ENCODE results near the gene CAV1.

CAV1 gene

GRCh38 chr7:116530107-116530820, 5.4 kb downstream of the CAV1 start:
- no peak overlapping the region for H3K4me3 ChIP-seq (ENCODE audit: low read length)
- no peak for TF ChIP-seq ZNF274 (IDR thresholded peaks at IDR 0.05; ENCODE audit: low read depth, low read length)

GRCh38 chr7:116532102-116532688, 7.4 kb downstream of the CAV1 start:
- no peak for TF ChIP-seq ZNF274 (IDR thresholded peaks at IDR 0.05; ENCODE audit: low read depth, low read length)
- H3K4me3 ChIP-seq (ENCODE audit: low read length) = no peak overlapping the region

- no peak overlapping the region for H3K4me3 ChIP-seq (ENCODE audit: low read length)
- TF ChIP-seq ZNF274 (IDR thresholded peaks at IDR 0.05; ENCODE audit: low read depth, low read length) = no peak
These were observed 10.0 kb downstream of the CAV1 start for GRCh38 chr7:116534790-116535189.

GRCh38 chr7:116535416-116535815, 10.6 kb downstream of the CAV1 start:
- no peak overlapping the region for H3K4me3 ChIP-seq (ENCODE audit: low read length)
- no peak for TF ChIP-seq ZNF274 (IDR thresholded peaks at IDR 0.05; ENCODE audit: low read depth, low read length)

- no peak overlapping the region for H3K4me3 ChIP-seq (ENCODE audit: low read length)
- no peak for TF ChIP-seq ZNF274 (IDR thresholded peaks at IDR 0.05; ENCODE audit: low read depth, low read length)
These were observed 13.3 kb downstream of the CAV1 start for GRCh38 chr7:116538138-116538537.

GRCh38 chr7:116539879-116540278, 15.0 kb downstream of the CAV1 start:
- no peak for TF ChIP-seq ZNF274 (IDR thresholded peaks at IDR 0.05; ENCODE audit: low read depth, low read length)
- H3K4me3 ChIP-seq (ENCODE audit: low read length) = no peak overlapping the region

GRCh38 chr7:116540743-116541142, 15.9 kb downstream of the CAV1 start:
- no peak overlapping the region for H3K4me3 ChIP-seq (ENCODE audit: low read length)
- no peak for TF ChIP-seq ZNF274 (IDR thresholded peaks at IDR 0.05; ENCODE audit: low read depth, low read length)

GRCh38 chr7:116541951-116542350, 17.1 kb downstream of the CAV1 start:
- no peak overlapping the region for H3K4me3 ChIP-seq (ENCODE audit: low read length)
- no peak for TF ChIP-seq ZNF274 (IDR thresholded peaks at IDR 0.05; ENCODE audit: low read depth, low read length)

- TF ChIP-seq ZNF274 (IDR thresholded peaks at IDR 0.05; ENCODE audit: low read depth, low read length) = no peak
These were observed 17.8 kb downstream of the CAV1 start for GRCh38 chr7:116542618-116543017.

GRCh38 chr7:116543664-116544063, 18.8 kb downstream of the CAV1 start:
- TF ChIP-seq ZNF274 (IDR thresholded peaks at IDR 0.05; ENCODE audit: low read depth, low read length) = no peak
- H3K4me3 ChIP-seq (ENCODE audit: low read length) = no peak overlapping the region

More at GRCh38 chr7:116542618-116543017, 17.8 kb downstream of the CAV1 start:
- no peak overlapping the region for H3K4me3 ChIP-seq (ENCODE audit: low read length)

- TF ChIP-seq ZNF274 (IDR thresholded peaks at IDR 0.05; ENCODE audit: low read depth, low read length) = no peak
- no peak overlapping the region for H3K4me3 ChIP-seq (ENCODE audit: low read length)
These were observed 19.7 kb downstream of the CAV1 start for GRCh38 chr7:116544487-116544886.

GRCh38 chr7:116545411-116545993, 20.7 kb downstream of the CAV1 start:
- H3K4me3 ChIP-seq (ENCODE audit: low read length) = no peak overlapping the region
- no peak for TF ChIP-seq ZNF274 (IDR thresholded peaks at IDR 0.05; ENCODE audit: low read depth, low read length)

GRCh38 chr7:116546054-116546453, 21.2 kb downstream of the CAV1 start:
- TF ChIP-seq ZNF274 (IDR thresholded peaks at IDR 0.05; ENCODE audit: low read depth, low read length) = no peak

GRCh38 chr7:116546916-116547315, 22.1 kb downstream of the CAV1 start:
- TF ChIP-seq ZNF274 (IDR thresholded peaks at IDR 0.05; ENCODE audit: low read depth, low read length) = no peak

More at GRCh38 chr7:116546054-116546453, 21.2 kb downstream of the CAV1 start:
- H3K4me3 ChIP-seq (ENCODE audit: low read length) = no peak overlapping the region

GRCh38 chr7:116547347-116547746, 22.5 kb downstream of the CAV1 start:
- no peak for TF ChIP-seq ZNF274 (IDR thresholded peaks at IDR 0.05; ENCODE audit: low read depth, low read length)

More at GRCh38 chr7:116546916-116547315, 22.1 kb downstream of the CAV1 start:
- H3K4me3 ChIP-seq (ENCODE audit: low read length) = no peak overlapping the region

More at GRCh38 chr7:116547347-116547746, 22.5 kb downstream of the CAV1 start:
- H3K4me3 ChIP-seq (ENCODE audit: low read length) = no peak overlapping the region
